Neural cell (in vitro differentiated cells): ENCODE data around the gene ZNF618. TPM values are rescaled to one million over a fixed set of nuclear protein-coding genes. Genes with fewer than 3 reads are reported as not detected.

Source experiments
- H2AFZ ChIP-seq: fragments of 200-600, 300-800 bp; sonication (generic), shearing (Covaris generic); 2 replicates; pipeline ENCODE4 v1.6.0; 2014; ENCODE audit warnings: low read depth, mild to moderate bottlenecking, antibody characterized with exemption, low read length, moderate library complexity
- H3F3A ChIP-seq: fragments of 200-600 bp; shearing (Covaris generic); 2 replicates; pipeline ENCODE4 v1.6.1; 2016; ENCODE audit warnings: mild to moderate bottlenecking, moderate library complexity, mixed read lengths, antibody characterized with exemption, low read length; ENCODE audit not compliant: insufficient read depth, poor library complexity, severe bottlenecking
- H3K27ac ChIP-seq: fragments of 200-600, 300-800 bp; sonication (generic), shearing (Covaris generic); 2 replicates; pipeline ENCODE4 v1.5.1; 2014; ENCODE audit warnings: mild to moderate bottlenecking, low read length, moderate library complexity
- H3K27me3 ChIP-seq: fragments of 300-800, 200-600 bp; sonication (generic), shearing (Covaris generic); 2 replicates; pipeline ENCODE4 v1.6.0; 2014; ENCODE audit warnings: mild to moderate bottlenecking, low read depth, low read length, moderate library complexity; ENCODE audit not compliant: insufficient read depth
- H3K36me3 ChIP-seq: fragments of 300-800, 200-600 bp; sonication (generic), shearing (Covaris generic); 2 replicates; pipeline ENCODE4 v1.5.1; 2014; ENCODE audit warnings: mild to moderate bottlenecking, antibody characterized with exemption, low read length, moderate library complexity; ENCODE audit not compliant: insufficient read depth
- H3K4me2 ChIP-seq: fragments of 300-800, 200-600 bp; sonication (generic), shearing (Covaris generic); 2 replicates; pipeline ENCODE4 v1.6.0; 2014; ENCODE audit warnings: mild to moderate bottlenecking, low read length
- H3K4me3 ChIP-seq: fragments of 300-800, 200-600 bp; sonication (generic), shearing (Covaris generic); 2 replicates; pipeline ENCODE4 v1.5.1; 2014; ENCODE audit warnings: mild to moderate bottlenecking, low read length, moderate library complexity
- H3K79me2 ChIP-seq: fragments of 200-600 bp; shearing (Covaris generic); replicated peaks from 2 replicates; pipeline ENCODE4 v1.6.0; 2014; ENCODE audit warnings: mild to moderate bottlenecking, low read length, moderate library complexity; ENCODE audit not compliant: insufficient read depth
- H3K9ac ChIP-seq: fragments of 300-800, 200-600 bp; sonication (generic), shearing (Covaris generic); 2 replicates; pipeline ENCODE4 v1.6.1; 2016; ENCODE audit warnings: mild to moderate bottlenecking, low read length, mixed read lengths
- H3K9me2 ChIP-seq: fragments of 200-600 bp; shearing (Covaris generic); 2 replicates; pipeline ENCODE4 v1.6.1; 2016; ENCODE audit warnings: mild to moderate bottlenecking, low read length, mixed read lengths; ENCODE audit not compliant: insufficient read depth
- H3K9me3 ChIP-seq: fragments of 200-600, 300-800 bp; sonication (generic), shearing (Covaris generic); 2 replicates; pipeline ENCODE4 v1.6.1; 2016; ENCODE audit warnings: mild to moderate bottlenecking, mixed run types, low read length, moderate library complexity, mixed read lengths
- H4K20me1 ChIP-seq: fragments of 200-600 bp; shearing (Covaris generic); 2 replicates; pipeline ENCODE4 v1.6.1; 2016; ENCODE audit warnings: mild to moderate bottlenecking, mixed run types; ENCODE audit not compliant: insufficient read depth
- EP300 ChIP-seq: fragments of 450-650 bp; conservative IDR thresholded peaks from 2 replicates; pipeline ENCODE4 v1.6.1; 2014; ENCODE audit warnings: antibody characterized with exemption, mild to moderate bottlenecking, moderate library complexity; ENCODE audit not compliant: poor library complexity, severe bottlenecking
- EZH2 ChIP-seq: fragments of 200-600, 300-800 bp; shearing (Covaris generic), sonication (generic); IDR thresholded peaks from 2 replicates; pipeline ENCODE4 v1.6.1; 2014; ENCODE audit warnings: antibody characterized with exemption, low read length, borderline replicate concordance, mild to moderate bottlenecking; ENCODE audit not compliant: insufficient read depth, poor library complexity, severe bottlenecking
- MXI1 ChIP-seq: fragments of 450-650 bp; conservative IDR thresholded peaks from 2 replicates; pipeline ENCODE4 v1.6.1; 2014; ENCODE audit warnings: antibody characterized with exemption, mild to moderate bottlenecking; ENCODE audit not compliant: poor library complexity, severe bottlenecking
- POLR2AphosphoS5 ChIP-seq: IDR thresholded peaks from 2 replicates; pipeline ENCODE4 v1.6.1; 2012
- RAD21 ChIP-seq: fragments of 450-650 bp; conservative IDR thresholded peaks from 2 replicates; pipeline ENCODE4 v1.6.1; 2014; ENCODE audit warnings: antibody characterized with exemption, mild to moderate bottlenecking, moderate library complexity
- SMC3 ChIP-seq: fragments of 450-650 bp; conservative IDR thresholded peaks from 2 replicates; pipeline ENCODE4 v1.6.1; 2014; ENCODE audit warnings: antibody characterized with exemption, mild to moderate bottlenecking, moderate library complexity; ENCODE audit not compliant: poor library complexity
- TAF1 ChIP-seq: IDR thresholded peaks from 2 replicates; pipeline ENCODE4 v1.6.1; 2012; ENCODE audit warnings: low read depth
- polyA plus RNA-seq: library from polyadenylated mRNA; depleted of rRNA; stranded (reverse); fragments of >200 nt; gene quantifications from 2 replicates; pipeline ENCODE4 v1.2.3, GENCODE V29; 2014
- TF ChIP-seq, protein P1 (sequence below): fragments of 450-650 bp; IDR thresholded peaks from 2 replicates; pipeline ENCODE4 v1.5.1; 2014; ENCODE audit warnings: antibody characterized with exemption, mild to moderate bottlenecking, moderate library complexity; ENCODE audit not compliant: poor library complexity, severe bottlenecking
- TF ChIP-seq, protein P2 (sequence below): IDR thresholded peaks from 2 replicates; pipeline ENCODE4 v1.6.1; 2012; ENCODE audit warnings: borderline replicate concordance

ZNF618 gene
- polyA plus RNA-seq, 1 donor from 2014 or later = 7.1 TPM

DNA sequence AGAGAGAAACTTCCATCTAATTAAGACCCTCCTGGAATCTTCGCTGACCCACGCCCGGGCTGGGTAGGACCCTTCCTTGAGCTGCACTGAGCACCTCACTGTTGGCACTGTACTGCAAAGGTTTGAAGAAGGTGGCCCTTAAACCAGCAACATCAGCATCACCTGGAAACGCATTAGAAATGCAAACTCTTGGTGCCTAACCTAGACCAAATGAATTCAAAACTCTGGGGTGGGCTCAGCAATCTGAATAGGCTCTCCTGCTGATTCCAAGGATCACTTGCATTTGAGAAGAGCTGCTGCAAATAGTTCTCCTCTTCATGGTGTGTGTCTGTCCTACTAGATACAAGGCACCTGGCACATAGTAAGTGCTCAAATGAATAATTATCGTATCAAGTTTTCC, 2.7 kb upstream of the ZNF618 start:
- no peak overlapping the region for H2AFZ ChIP-seq
- H3K79me2 ChIP-seq = peaks cover 19% of the 10 kb centered on the region
- TF ChIP-seq MXI1 (no peak), TAF1 (no peak), EZH2 (no peak), RAD21 (no peak), EP300 (no peak), POLR2AphosphoS5 (no peak), SMC3 (no peak)
- TF ChIP-seq, protein P1, sequence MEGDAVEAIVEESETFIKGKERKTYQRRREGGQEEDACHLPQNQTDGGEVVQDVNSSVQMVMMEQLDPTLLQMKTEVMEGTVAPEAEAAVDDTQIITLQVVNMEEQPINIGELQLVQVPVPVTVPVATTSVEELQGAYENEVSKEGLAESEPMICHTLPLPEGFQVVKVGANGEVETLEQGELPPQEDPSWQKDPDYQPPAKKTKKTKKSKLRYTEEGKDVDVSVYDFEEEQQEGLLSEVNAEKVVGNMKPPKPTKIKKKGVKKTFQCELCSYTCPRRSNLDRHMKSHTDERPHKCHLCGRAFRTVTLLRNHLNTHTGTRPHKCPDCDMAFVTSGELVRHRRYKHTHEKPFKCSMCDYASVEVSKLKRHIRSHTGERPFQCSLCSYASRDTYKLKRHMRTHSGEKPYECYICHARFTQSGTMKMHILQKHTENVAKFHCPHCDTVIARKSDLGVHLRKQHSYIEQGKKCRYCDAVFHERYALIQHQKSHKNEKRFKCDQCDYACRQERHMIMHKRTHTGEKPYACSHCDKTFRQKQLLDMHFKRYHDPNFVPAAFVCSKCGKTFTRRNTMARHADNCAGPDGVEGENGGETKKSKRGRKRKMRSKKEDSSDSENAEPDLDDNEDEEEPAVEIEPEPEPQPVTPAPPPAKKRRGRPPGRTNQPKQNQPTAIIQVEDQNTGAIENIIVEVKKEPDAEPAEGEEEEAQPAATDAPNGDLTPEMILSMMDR = no peak
- TF ChIP-seq, protein P2, sequence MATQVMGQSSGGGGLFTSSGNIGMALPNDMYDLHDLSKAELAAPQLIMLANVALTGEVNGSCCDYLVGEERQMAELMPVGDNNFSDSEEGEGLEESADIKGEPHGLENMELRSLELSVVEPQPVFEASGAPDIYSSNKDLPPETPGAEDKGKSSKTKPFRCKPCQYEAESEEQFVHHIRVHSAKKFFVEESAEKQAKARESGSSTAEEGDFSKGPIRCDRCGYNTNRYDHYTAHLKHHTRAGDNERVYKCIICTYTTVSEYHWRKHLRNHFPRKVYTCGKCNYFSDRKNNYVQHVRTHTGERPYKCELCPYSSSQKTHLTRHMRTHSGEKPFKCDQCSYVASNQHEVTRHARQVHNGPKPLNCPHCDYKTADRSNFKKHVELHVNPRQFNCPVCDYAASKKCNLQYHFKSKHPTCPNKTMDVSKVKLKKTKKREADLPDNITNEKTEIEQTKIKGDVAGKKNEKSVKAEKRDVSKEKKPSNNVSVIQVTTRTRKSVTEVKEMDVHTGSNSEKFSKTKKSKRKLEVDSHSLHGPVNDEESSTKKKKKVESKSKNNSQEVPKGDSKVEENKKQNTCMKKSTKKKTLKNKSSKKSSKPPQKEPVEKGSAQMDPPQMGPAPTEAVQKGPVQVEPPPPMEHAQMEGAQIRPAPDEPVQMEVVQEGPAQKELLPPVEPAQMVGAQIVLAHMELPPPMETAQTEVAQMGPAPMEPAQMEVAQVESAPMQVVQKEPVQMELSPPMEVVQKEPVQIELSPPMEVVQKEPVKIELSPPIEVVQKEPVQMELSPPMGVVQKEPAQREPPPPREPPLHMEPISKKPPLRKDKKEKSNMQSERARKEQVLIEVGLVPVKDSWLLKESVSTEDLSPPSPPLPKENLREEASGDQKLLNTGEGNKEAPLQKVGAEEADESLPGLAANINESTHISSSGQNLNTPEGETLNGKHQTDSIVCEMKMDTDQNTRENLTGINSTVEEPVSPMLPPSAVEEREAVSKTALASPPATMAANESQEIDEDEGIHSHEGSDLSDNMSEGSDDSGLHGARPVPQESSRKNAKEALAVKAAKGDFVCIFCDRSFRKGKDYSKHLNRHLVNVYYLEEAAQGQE = no peak
- H3K27ac ChIP-seq = no peak overlapping the region
- H3K4me3 ChIP-seq = no peak overlapping the region
- H3F3A ChIP-seq = peaks cover 4% of the 10 kb centered on the region
- H3K4me2 ChIP-seq = no peak overlapping the region
- no peak overlapping the region for H3K9ac ChIP-seq
- no peaks in the 10 kb centered on the region for H3K9me3 ChIP-seq
- H3K9me2 ChIP-seq = no peaks in the 10 kb centered on the region
- H3K27me3 ChIP-seq = no peaks in the 10 kb centered on the region
- no peaks in the 10 kb centered on the region for H3K36me3 ChIP-seq
- H4K20me1 ChIP-seq = no peaks in the 10 kb centered on the region

- Histone ChIP-seq H3K9ac (no peak overlapping the region), H3F3A (peaks cover 4% of the 10 kb centered on the region), H3K36me3 (no peaks in the 10 kb centered on the region), H3K27me3 (no peaks in the 10 kb centered on the region), H3K4me3 (no peak overlapping the region), H2AFZ (no peak overlapping the region), H3K79me2 (peaks cover 24% of the 10 kb centered on the region), H3K9me2 (no peaks in the 10 kb centered on the region), H3K27ac (no peak overlapping the region), H4K20me1 (no peaks in the 10 kb centered on the region), H3K4me2 (no peak overlapping the region), H3K9me3 (no peaks in the 10 kb centered on the region)
- TF ChIP-seq TAF1 (no peak), MXI1 (no peak), EP300 (no peak), RAD21 (no peak), SMC3 (no peak), EZH2 (no peak), POLR2AphosphoS5 (no peak)
- TF ChIP-seq, protein P2 = no peak
- TF ChIP-seq, protein P1 = no peak
Measured at GRCh38 chr9:113873926-113874325, 2.2 kb upstream of the ZNF618 start.
